Hematopoietic multipotent progenitor cell (in vitro differentiated cells): ENCODE data around the gene PPP2R1B. TPM values are rescaled to one million over a fixed set of nuclear protein-coding genes. Genes with fewer than 3 reads are reported as not detected.

ENCODE experiments used
- DNase-seq, 3 donors: peaks; one replicate each; pipeline ENCODE4 v3.0.0-alpha.2; 2011 to 2015; ENCODE audit warnings: low read depth in 2 of 3, low spot score in 2 of 3
- total RNA-seq: library from RNA; depleted of rRNA; stranded (reverse); fragments of >200 nt; gene quantifications from one replicate; pipeline ENCODE4 v1.2.3, GENCODE V29; 2012

The PPP2R1B gene
- total RNA-seq, 1 donor, result 13.5 TPM

DNA sequence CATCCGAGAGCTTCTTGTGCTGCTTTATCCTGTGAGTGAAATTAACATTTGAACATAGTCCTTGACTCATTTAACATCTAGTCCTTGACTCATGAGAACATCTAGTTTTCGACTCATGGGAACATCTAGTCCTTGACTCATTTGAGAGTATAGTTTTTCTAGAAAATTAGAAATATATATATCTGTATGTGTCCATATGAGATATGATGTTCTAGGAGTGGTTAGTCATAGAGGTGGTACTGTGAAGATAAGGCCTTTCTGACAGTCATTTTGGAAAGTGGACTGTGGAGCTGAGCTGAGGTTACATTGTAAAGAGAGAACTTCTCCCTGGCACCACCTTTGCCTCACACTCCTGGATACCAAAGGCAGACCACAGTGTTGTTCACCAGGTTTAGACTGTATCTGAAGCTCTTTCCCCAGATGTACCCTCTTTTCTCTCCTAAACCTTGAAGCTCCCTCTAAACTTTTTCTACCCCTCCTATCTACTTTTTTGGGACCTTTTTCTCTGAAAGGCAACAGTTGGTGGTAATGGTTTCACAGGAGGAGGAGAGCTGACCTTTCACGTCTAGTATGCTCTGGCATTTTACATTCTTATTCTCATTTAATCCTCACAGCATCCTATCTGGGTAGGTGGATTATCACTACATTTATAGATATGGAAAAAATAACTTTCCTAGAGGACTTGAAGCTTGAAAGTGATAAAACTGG, 67.2 kb downstream of the PPP2R1B start:
- no peak for DNase-seq

DNA sequence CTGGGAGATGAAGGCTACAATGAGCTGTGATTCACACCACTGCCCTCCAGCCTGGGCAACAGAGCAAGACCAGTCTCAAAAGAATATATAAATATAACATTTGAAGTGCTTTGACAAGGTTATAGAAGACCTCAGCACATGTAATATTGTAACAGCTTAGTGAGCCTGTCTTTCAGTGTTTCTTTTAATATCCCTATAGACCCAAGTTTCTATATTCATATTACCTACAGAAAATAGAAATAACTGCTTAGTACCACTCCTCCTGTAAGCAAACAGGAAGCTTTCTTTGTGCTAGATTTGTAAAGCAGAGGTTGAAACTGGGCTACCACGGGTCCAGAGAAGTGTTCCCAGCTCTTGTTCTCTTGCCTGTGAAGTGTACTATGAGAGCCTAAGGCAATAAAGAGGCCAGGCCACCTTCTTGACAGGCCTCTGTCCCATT, 68.2 kb downstream of the PPP2R1B start:
- no peak for DNase-seq

DNA sequence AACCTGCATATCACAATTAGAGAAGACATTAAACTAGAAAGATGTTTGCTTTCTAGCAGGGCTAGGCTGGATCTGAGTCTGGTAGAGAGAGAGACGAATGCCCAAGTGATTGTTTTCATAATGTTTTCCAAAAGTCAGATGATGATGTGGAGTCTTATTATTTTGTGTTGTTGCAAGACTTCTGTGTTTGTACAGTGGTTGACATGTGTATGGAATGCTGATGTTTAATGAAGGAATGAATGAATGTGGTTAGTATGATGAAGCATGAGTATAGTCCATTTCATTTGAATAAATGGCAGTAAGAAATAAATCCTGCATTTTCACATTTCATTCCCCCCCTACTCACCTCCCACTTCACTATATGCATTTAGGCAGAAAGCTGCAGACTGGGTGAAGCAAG, 69.6 kb downstream of the PPP2R1B start:
- DNase-seq, result no peak

DNA sequence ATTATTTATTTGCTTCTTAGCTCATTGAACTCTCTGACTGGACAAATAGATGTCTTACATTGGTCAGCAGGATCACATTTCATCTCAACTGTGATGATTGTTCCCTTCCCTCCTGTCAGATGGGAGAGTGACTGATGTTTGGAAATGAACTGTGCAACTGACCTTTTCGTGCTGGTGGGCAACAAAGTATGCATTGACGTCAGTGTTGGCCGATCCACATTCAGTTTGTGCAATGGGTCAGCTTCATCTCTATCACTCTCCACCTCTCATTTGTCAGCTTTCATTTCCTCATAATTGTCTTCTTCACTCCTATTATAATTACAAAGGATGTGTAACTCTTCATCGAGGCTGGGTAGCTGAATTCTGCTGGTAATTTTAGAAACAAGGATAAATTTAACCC, 71.3 kb downstream of the PPP2R1B start:
- no peak for DNase-seq

DNA sequence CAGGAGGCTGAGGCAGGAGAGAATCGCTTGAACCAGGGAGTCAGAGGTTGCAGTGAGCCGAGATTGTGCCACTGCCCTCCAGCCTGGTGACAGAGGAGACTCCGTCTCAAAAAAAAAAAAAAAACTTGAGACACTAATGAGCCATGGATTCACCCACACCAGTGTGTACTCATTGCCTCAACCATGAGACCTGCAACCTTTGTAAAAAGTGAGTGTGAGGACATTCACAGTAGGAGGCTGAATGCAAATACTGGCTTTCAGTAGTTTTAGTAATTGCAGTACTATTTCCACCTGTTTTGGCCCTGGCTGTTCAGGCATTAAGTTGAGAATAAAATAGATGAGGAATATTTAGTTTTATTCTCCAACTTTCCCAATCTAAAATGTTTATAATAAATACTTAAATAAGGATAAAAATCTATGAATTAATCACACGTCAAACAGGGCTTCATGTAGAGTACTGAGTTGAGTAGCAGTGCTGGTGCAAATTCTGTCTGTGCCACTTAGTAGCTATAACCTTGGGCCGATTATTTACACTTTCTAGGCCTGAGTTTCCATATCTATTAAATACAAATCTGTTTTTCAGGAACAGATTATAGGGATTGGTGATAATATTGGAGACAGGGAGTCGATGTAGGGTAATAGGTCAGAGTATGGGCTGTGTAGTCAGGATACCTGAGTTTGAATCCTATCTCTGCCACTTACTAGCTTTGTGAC, 72.8 kb downstream of the PPP2R1B start:
- DNase-seq, result no peak

DNA sequence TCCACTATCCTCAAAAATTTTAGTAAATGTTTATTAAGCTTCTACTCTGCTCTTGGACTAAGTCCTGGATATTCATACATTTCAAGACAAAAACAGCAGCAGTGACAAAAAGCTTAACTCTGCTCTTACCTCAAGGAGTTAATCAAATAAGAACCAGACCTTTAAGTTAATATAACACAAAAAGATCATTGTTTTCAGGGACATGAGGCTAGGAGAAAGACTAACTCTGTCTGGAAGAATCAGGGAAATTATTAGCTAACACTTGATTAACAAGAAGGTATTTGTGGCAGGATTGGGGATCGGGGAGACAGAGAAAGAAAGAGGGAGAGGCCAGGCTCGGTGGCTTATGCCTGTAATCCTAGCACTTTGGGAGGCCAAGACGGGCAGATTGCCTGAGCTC, 74.4 kb downstream of the PPP2R1B start:
- DNase-seq, result no peak

DNA sequence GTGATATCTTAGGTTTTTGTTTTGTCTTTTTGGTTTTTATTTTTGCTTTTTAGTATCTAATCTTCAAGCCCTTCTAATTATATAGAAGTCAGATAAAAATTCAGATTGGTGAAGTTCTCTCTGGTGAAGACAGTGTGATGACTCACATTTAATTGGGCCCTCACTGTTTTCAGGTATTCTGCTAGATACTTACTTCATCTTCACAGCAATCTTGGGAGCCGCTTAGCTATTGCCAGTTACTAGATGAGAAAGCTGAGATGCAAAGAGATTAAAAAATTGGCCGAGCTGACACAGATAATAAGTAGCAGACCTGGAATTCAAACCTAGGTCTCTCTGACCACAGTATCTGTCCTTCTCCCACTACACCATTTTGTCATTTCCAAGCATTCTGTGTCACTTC, 75.0 kb downstream of the PPP2R1B start:
- DNase-seq, result no peak

DNA sequence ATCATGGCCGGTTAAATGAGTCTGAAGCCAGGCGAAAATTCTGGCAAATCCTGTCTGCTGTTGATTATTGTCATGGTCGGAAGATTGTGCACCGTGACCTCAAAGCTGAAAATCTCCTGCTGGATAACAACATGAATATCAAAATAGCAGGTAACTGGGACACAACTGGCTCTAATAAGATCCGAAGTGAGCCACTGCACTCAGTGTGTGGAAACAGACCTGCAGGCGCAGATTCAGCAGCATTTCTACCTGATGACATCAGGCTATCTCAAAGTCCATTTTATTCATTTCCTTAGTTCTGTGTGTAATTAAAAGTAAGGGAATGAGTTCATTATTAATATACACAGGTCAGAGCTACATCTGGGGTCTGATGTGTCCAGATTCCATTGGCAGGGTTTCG, 78.2 kb downstream of the PPP2R1B start:
- DNase-seq, result no peak

DNA sequence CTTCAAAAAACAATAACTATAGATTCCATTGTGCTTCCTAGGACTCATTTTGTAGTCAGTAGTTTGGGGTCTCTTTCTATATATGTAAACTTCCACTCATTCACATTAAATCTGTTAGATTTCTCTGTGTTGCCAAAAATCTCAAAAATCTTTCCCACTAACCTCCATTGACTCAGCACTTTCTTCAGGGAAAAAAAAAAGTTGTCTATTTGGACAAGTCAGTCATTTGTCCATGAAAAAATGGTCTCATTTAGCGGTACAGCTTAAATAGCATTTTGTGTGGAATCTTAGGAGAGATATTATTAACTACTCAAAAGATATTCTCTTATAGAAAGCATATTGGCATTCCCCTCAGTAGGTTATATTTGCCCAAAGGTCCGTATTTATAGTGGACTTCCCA, 81.9 kb downstream of the PPP2R1B start:
- no peak for DNase-seq

DNA sequence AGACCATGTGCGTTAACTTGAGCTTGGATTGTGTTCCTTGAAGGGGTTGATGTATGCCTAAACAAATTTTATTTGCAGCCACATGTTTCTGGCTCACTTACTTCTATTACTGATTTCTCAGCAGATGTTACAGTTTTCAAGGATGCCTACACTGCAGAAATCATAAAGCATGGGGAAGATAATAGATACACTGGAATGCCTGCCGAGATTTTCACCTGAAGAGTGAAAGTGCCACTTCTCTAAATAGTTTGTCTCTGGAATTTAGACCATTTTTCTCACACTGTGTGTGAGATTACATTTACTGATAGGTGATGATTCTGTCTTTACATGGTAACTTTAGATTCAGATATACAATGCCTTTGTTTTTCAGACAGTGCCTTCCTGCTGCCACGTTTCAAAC, 82.4 kb downstream of the PPP2R1B start:
- DNase-seq, result no peak

DNA sequence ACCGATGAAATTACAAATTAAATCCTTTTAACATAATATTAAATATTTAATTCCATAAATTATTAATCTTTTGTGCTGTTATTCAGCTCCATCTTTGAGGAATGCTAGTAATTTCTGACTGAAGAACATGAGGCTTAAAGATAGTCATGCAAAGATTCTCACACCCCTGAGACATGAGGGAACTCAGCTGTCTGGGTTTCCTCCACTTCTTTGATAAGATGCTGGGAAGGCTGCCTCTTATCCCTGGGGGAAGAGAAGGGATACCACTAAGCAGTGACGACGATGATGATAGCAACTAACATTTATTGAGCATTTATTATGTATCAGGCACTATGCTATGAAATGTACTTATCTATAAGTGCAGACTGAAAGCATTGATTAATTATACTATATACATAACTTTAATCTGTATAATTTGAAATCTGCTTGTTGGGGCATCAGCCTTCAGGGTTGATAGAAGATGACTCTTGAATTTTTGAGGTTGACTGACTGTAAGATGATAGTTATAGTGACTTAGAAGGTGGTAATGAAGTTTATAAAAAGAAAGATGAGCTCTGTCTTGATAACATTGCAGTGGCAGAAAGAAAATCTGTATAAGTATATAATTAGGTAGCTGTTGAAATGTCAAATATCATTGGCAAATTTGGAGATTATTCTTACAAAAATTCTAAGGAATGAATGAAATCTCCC, 85.6 kb downstream of the PPP2R1B start:
- DNase-seq, result no peak

Other genes with a start within 250 kb of the PPP2R1B start
- 0.27 TPM for gene LAYN, start 225.7 kb downstream of the PPP2R1B start, total RNA-seq
- 8.1 TPM for gene SIK2, start 163.9 kb downstream of the PPP2R1B start, total RNA-seq
- gene ALG9, start 105.2 kb upstream of the PPP2R1B start, total RNA-seq, result 27.7 TPM
- gene FDXACB1, start 112.8 kb upstream of the PPP2R1B start, total RNA-seq, result 3.2 TPM
- gene CFAP68, start 113.2 kb upstream of the PPP2R1B start, total RNA-seq, result 33.4 TPM
- gene CRYAB, start 145.4 kb upstream of the PPP2R1B start, total RNA-seq, result not detected
- gene HSPB2, start 146.3 kb upstream of the PPP2R1B start, total RNA-seq, result not detected
- gene C11orf52, start 152.5 kb upstream of the PPP2R1B start, total RNA-seq, result not detected
- 2.7 TPM for gene DIXDC1, start 171.0 kb upstream of the PPP2R1B start, total RNA-seq